ENCODE results near the gene DCLK3. TPM values are rescaled to one million over a fixed set of nuclear protein-coding genes. Genes with fewer than 3 reads are reported as not detected.

DCLK3 gene, protein sequence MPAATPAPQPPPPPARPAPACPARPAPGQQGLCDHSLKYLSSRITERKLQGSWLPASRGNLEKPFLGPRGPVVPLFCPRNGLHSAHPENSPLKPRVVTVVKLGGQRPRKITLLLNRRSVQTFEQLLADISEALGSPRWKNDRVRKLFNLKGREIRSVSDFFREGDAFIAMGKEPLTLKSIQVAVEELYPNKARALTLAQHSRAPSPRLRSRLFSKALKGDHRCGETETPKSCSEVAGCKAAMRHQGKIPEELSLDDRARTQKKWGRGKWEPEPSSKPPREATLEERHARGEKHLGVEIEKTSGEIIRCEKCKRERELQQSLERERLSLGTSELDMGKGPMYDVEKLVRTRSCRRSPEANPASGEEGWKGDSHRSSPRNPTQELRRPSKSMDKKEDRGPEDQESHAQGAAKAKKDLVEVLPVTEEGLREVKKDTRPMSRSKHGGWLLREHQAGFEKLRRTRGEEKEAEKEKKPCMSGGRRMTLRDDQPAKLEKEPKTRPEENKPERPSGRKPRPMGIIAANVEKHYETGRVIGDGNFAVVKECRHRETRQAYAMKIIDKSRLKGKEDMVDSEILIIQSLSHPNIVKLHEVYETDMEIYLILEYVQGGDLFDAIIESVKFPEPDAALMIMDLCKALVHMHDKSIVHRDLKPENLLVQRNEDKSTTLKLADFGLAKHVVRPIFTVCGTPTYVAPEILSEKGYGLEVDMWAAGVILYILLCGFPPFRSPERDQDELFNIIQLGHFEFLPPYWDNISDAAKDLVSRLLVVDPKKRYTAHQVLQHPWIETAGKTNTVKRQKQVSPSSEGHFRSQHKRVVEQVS
- total RNA-seq (not detected), total RNA-seq (0 to 0.35 (median 0) reads per million in 172 experiments)
- not detected for polyA plus RNA-seq (2013, experiment 1 of 2)
- polyA plus RNA-seq (2013, experiment 2 of 2), result 0.05 TPM

DNA sequence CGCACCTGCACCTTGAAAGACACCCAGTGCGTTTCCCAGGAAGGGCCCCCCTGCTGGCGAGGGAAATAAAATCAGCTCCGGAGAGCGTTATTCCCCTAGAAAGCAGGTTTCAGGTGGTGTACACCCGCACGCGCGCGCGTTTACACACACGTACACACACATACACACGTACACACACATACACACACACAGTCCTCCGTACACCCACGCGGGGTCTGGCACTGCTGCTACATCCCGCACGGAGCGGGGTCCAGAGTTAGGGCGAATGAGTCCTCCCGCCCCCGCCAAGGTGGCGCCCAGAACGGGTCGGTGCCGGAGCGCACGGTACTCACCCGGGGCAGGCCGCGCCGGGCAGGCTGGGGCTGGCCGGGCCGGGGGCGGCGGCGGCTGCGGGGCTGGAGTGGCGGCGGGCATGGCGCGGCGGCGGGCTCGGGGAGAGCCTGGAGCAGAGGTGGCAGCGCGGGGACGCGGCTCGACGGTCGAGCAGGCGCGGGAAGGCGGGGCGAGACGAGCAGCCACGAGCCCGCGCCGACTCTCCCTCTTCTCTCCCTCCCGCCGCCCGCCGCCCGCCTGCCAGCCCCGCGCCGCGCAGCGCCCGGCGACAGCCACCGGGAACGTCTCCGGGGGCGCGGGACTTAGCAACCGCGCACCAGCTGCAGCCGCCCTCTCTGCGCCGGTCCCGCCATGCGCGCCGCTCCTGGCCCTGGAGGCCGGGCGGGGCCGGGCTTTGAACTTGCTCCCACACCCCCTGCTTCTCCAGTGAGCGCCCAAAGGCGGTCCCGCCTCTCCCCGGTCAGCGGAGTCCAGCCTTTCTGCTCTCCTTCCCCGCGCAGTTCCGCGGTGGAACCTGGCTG, at the start of gene DCLK3:
Gene DCLK3 (minus strand): TSS at position 704 of the 854 bp plus-strand sequence. CDS start 290 bp downstream, at position 414.
- Mint-ChIP-seq H3K27ac (no peak within 1 kb of the TSS), H3K27me3 (peaks cover 84% of the 10 kb centered on the region), H3K9me3 (no peaks in the 10 kb centered on the region), H3K4me1 (ENCODE audit: low read depth) (peaks cover 6% of the 10 kb centered on the region), H3K4me3 (peak within 1 kb of the TSS; percentile 32), H3K36me3 (ENCODE audit: low read depth) (no peaks in the 10 kb centered on the region)
- Histone ChIP-seq H3K4me1 (ENCODE audit: insufficient read depth, low read length) (peaks cover 3% of the 10 kb centered on the region), H3K4me3 (ENCODE audit: low read length) (no peak within 1 kb of the TSS), H3K27me3 (ENCODE audit: control insufficient read depth in 1 of 2, insufficient read depth in 2 of 2, low read length in 2 of 2) (peaks cover 39 to 61% of the 10 kb centered on the region in 2 experiments), H3K27ac (ENCODE audit: low read depth in 1 of 2, low read length in 2 of 2) (no peak within 1 kb of the TSS), H3K36me3 (ENCODE audit: insufficient read depth, low read length) (no peaks in the 10 kb centered on the region), H3K9me3 (ENCODE audit: control insufficient read depth in 1 of 2, insufficient read depth in 1 of 2, low read length in 2 of 2) (peaks cover 0 to 9% of the 10 kb centered on the region in 2 experiments)
- ChIA-PET CTCF (no interaction called here), POLR2A (no interaction called here)
- ATAC-seq (ENCODE audit: poor library complexity), result no peak
- intact Hi-C loops (cut with DNase I, micrococcal nuclease), result no loop called here
- no peak for DNase-seq
- TF ChIP-seq, protein P1, sequence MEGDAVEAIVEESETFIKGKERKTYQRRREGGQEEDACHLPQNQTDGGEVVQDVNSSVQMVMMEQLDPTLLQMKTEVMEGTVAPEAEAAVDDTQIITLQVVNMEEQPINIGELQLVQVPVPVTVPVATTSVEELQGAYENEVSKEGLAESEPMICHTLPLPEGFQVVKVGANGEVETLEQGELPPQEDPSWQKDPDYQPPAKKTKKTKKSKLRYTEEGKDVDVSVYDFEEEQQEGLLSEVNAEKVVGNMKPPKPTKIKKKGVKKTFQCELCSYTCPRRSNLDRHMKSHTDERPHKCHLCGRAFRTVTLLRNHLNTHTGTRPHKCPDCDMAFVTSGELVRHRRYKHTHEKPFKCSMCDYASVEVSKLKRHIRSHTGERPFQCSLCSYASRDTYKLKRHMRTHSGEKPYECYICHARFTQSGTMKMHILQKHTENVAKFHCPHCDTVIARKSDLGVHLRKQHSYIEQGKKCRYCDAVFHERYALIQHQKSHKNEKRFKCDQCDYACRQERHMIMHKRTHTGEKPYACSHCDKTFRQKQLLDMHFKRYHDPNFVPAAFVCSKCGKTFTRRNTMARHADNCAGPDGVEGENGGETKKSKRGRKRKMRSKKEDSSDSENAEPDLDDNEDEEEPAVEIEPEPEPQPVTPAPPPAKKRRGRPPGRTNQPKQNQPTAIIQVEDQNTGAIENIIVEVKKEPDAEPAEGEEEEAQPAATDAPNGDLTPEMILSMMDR (IDR thresholded peaks at IDR 0.05), result no peak

DNA sequence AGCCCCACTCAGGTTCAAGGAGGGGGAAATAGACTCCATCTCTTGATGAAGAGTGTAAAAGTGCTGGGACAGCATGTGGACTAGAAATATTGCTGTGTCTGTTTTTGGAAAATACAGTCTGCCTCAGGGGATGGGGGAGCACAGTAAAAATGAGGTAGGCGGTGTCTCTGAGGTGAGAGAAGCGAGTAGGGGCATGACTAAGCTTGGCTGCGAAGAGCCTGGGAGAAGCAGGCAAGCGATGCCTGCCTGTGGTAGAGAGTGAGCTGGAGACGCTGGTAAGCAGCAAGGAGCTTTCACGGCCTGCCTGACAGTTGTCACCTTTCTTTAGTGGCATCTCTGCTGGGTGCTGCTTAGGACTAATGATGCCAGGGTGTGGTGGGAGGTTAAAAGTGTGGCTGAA, 49.0 kb upstream of the DCLK3 start:
- intact Hi-C loops (cut with DNase I, micrococcal nuclease), result no loop called here
- H3K27ac Mint-ChIP-seq, result no peak overlapping the region
- TF ChIP-seq, protein P1 (IDR thresholded peaks at IDR 0.05), result no peak
- Histone ChIP-seq H3K36me3 (ENCODE audit: insufficient read depth, low read length) (no peaks in the 10 kb centered on the region), H3K9me3 (ENCODE audit: control insufficient read depth in 1 of 2, insufficient read depth in 1 of 2, low read length in 2 of 2) (no peaks in the 10 kb centered on the region), H3K4me1 (ENCODE audit: insufficient read depth, low read length) (no peaks in the 10 kb centered on the region), H3K27me3 (ENCODE audit: control insufficient read depth in 1 of 2, insufficient read depth in 2 of 2, low read length in 2 of 2) (no peaks in the 10 kb centered on the region), H3K27ac (ENCODE audit: low read depth in 1 of 2, low read length in 2 of 2) (no peak overlapping the region), H3K4me3 (ENCODE audit: low read length) (no peak overlapping the region)
- no peaks in the 10 kb centered on the region for H3K36me3 Mint-ChIP-seq (ENCODE audit: low read depth)
- CTCF ChIA-PET, result interaction anchor here (1.0 kb wide), 1 partner anchor 13 kb away, joined by 3 read pairs; no protein-coding TSS in a partner anchor
- no peaks in the 10 kb centered on the region for H3K9me3 Mint-ChIP-seq
- no peaks in the 10 kb centered on the region for H3K4me1 Mint-ChIP-seq (ENCODE audit: low read depth)
- H3K27me3 Mint-ChIP-seq, result peaks cover under 1% of the 10 kb centered on the region
- no peak for ATAC-seq (ENCODE audit: poor library complexity)
- POLR2A ChIA-PET, result no interaction called here
- no peak for DNase-seq
- H3K4me3 Mint-ChIP-seq, result no peak overlapping the region

DNA sequence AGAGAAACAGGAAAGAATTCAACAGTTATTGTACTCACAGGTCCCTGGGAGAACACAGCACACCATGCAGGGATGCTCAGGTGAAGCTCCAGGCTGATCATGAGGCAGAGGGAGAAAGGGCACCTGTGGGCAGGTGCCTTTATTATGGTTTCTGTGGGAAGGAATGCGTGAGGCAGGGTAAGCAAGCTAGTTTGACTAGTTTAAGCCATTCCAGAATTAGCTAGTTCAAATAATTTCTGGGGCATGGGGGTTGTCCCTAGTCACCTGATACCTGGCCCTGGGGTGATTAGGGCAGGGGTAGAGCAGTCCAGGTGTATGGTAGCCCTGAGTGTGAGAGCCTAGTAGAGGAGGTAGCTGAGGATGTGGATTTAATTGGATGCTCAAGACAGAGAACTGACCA, 47.9 kb upstream of the DCLK3 start:
- H3K9me3 ChIP-seq (ENCODE audit: control insufficient read depth in 1 of 2, insufficient read depth in 1 of 2, low read length in 2 of 2), result no peaks in the 10 kb centered on the region
- ChIA-PET CTCF (no interaction called here), POLR2A (no interaction called here)
- no peaks in the 10 kb centered on the region for H3K27me3 ChIP-seq (ENCODE audit: control insufficient read depth in 1 of 2, insufficient read depth in 2 of 2, low read length in 2 of 2)
- Mint-ChIP-seq H3K27ac (no peak overlapping the region), H3K4me3 (no peak overlapping the region), H3K36me3 (ENCODE audit: low read depth) (no peaks in the 10 kb centered on the region), H3K27me3 (peaks cover 7% of the 10 kb centered on the region), H3K4me1 (ENCODE audit: low read depth) (no peaks in the 10 kb centered on the region), H3K9me3 (no peaks in the 10 kb centered on the region)
- DNase-seq (no peak), ATAC-seq (ENCODE audit: poor library complexity) (no peak)
- no peak overlapping the region for H3K4me3 ChIP-seq (ENCODE audit: low read length)
- TF ChIP-seq, protein P1 (IDR thresholded peaks at IDR 0.05), result no peak
- H3K27ac ChIP-seq (ENCODE audit: low read depth in 1 of 2, low read length in 2 of 2), result no peak overlapping the region
- no peaks in the 10 kb centered on the region for H3K36me3 ChIP-seq (ENCODE audit: insufficient read depth, low read length)
- intact Hi-C loops (cut with DNase I, micrococcal nuclease), result no loop called here
- no peaks in the 10 kb centered on the region for H3K4me1 ChIP-seq (ENCODE audit: insufficient read depth, low read length)
